Measurements from ENCODE around the gene HOXA5.
A peak's percentile ranks its signal among the peaks of the same experiment; 100 is the strongest.

The HOXA5 gene

GRCh38 chr7:27098578-27099451 is 44.7 kb downstream of the HOXA5 start:
- TF ChIP-seq, protein P1, sequence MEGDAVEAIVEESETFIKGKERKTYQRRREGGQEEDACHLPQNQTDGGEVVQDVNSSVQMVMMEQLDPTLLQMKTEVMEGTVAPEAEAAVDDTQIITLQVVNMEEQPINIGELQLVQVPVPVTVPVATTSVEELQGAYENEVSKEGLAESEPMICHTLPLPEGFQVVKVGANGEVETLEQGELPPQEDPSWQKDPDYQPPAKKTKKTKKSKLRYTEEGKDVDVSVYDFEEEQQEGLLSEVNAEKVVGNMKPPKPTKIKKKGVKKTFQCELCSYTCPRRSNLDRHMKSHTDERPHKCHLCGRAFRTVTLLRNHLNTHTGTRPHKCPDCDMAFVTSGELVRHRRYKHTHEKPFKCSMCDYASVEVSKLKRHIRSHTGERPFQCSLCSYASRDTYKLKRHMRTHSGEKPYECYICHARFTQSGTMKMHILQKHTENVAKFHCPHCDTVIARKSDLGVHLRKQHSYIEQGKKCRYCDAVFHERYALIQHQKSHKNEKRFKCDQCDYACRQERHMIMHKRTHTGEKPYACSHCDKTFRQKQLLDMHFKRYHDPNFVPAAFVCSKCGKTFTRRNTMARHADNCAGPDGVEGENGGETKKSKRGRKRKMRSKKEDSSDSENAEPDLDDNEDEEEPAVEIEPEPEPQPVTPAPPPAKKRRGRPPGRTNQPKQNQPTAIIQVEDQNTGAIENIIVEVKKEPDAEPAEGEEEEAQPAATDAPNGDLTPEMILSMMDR (IDR thresholded peaks at IDR 0.05; ENCODE audit: extremely low read depth, missing control alignments) = no peak
- no peak for DNase-seq (ENCODE audit: low spot score)

DNA sequence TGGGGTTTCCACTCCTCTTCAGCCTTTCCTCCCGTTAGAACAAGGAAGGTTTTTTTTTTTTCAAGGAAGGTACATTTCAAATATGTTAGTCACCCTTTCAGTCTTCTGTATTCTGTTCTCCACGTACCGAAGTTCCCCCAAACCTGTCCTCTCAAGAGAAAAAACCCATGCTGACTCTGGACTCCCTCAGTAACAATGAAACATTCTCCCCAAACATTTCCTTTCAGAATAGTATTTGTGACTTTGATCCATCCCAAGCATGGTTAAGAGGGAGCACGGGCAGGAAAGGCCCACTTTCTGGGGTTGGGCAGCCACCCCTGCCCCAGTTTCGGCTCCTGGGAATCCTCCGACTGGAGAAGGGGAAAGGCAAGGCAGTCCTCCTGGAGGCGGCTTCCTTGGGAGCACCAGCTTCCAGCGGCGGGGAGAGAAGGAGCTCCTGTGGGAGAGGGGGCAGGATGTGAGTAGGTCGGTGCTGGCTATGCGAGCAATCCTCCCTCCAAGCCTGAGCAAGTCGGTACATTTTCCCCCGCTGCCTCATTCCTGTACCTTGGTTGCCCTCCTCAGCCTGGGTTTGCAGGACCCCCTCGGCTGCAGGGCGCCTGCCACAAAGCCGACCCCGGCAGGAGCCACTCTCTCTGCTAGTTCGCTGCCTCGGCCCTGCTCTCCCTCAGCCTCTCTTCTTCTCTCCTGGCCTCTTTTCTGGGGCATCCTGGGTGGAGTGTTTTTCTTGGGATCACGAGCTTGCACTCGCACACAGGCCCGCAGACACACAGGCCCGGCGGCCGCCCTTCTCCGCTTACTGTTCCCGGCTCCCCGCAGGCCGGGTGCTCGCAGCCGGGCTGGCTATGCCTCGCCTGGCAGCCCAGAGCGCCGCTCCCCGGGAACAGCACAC is 45.5 kb downstream of the HOXA5 start:
- TF ChIP-seq, protein P1 (IDR thresholded peaks at IDR 0.05; ENCODE audit: extremely low read depth, missing control alignments) = no peak
- peak; percentile 19 for DNase-seq (ENCODE audit: low spot score)

DNA sequence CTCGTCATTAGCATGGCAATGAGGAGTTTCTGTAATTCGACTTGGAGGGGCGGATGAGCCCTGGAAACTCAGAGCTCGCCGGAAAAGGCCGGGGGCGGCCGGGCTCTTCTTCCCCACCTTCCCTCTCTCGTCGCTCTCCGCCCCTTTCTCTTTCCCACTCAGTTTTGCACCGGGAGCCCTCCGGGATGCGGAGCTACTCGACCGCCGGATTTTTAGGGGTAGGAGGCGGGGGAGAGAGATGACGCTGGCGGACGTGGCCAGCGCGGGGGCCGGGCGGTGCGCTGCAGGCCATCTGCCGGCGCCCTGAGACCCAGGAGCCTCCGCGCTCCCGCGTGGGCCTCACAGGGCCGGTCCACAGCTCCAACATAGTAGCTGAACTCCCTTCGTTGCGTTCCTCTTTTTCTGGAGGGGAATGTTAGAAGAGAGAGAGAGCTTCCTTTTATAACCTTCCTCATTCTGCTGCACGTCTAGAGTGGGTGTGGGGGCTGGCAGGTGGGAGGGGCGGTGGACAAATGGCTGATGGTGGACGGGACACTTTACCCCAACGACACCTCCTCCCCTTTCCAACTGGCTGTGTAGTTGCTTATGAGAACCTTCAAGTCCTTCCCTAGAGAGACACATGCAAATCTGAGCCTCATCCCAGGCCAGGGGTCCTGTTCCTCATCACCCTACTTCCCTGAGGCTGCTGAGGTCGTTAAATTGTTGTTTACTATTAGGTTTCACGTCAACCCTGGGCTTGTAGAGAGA is 46.5 kb downstream of the HOXA5 start:
- DNase-seq (ENCODE audit: low spot score) = peak; percentile 67
- TF ChIP-seq, protein P1 (IDR thresholded peaks at IDR 0.05; ENCODE audit: extremely low read depth, missing control alignments) = no peak

DNA sequence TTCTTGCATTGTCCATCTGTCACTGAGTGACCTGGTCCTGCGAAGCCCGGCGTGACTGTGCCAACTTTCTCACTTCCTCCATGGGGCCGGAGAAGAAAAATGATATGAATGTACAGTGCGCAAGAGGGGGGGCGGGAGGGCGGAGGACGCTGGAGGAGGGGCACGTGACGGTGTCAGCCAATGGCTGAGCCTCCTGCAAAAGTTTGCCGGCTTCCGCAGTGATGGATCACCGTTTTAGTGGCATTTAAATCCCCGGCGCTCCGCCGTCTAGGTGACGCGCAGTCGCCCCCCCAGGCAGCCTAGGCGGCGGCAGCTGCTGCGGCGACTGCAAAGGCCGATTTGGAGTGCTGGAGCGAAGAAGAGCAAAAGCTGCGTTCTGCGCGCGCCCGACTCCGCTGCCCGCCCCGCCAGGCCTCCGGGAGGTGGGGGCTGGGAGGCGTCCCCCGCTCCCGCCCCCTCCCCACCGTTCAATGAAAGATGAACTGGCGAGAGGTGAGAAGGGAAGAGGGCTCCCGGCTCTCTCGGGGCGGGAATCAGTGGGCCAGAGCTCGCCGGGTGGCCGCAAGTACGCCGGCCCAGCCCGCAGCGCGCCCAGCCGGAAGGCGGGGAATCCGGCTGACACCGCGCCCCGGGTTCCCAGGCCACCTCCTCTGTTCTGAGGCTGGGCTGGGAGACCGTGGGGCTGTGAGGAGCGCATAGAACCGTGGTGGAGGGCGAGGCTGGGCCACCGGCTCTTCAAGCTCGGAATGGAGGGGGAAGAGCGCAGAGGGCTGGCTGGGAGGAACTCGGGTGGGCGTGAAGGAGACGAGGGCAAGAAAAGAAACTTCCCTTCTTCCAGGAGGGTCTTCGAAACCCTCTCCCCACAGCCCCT is 47.3 kb downstream of the HOXA5 start, which contains the start of gene HOXA1:
HOXA1 (minus strand) TSS at position 104 of the 871 bp plus-strand sequence; CDS start at position 16, 88 bp downstream.
- TF ChIP-seq, protein P1 (IDR thresholded peaks at IDR 0.05; ENCODE audit: extremely low read depth, missing control alignments) = no peak
- peak; percentile 97 for DNase-seq (ENCODE audit: low spot score)

GRCh38 chr7:27095050-27095896 is 48.2 kb downstream of the HOXA5 start:
- TF ChIP-seq, protein P1 (IDR thresholded peaks at IDR 0.05; ENCODE audit: extremely low read depth, missing control alignments) = no peak
- DNase-seq (ENCODE audit: low spot score) = no peak
